HUES6 (cell line): ENCODE data around the gene NR1H4.
"Not testable (repeated sequence)": the region's sequence is repeated elsewhere in the genome, so short reads cannot be mapped to it uniquely, and the experiment has no call there.

Source experiments
- H3K27ac ChIP-seq: 2 replicates; pipeline ENCODE4 v1.7.0; 2013; ENCODE audit warnings: low read depth, mild to moderate bottlenecking, low read length, inconsistent platforms
- H3K27me3 ChIP-seq: 2 replicates; pipeline ENCODE4 v1.6.1; 2013; ENCODE audit warnings: low read length; ENCODE audit not compliant: control insufficient read depth, insufficient read depth
- H3K36me3 ChIP-seq: 2 replicates; pipeline ENCODE4 v1.6.1; 2013; ENCODE audit warnings: low read length; ENCODE audit not compliant: control insufficient read depth, insufficient read depth
- H3K4me1 ChIP-seq: 2 replicates; pipeline ENCODE4 v1.6.1; 2013; ENCODE audit warnings: low read length; ENCODE audit not compliant: control insufficient read depth, insufficient read depth
- H3K4me3 ChIP-seq: 2 replicates; pipeline ENCODE4 v1.5.1; 2013; ENCODE audit warnings: low read depth, low read length
- H3K9ac ChIP-seq: one replicate; pipeline ENCODE4 v1.6.1; 2013; ENCODE audit warnings: mild to moderate bottlenecking, low read length
- H3K9me3 ChIP-seq: 2 replicates; pipeline ENCODE4 v1.6.1; 2013; ENCODE audit warnings: low read depth, low read length; ENCODE audit not compliant: control insufficient read depth, insufficient read depth

Gene NR1H4

GRCh38 chr12:100473716-100474150 is at the start of gene NR1H4:
TSS of gene NR1H4 (plus strand) at chr12:100473866. CDS start at chr12:100493324, 19,458 bp downstream.
- Histone ChIP-seq H3K4me3 (no peak within 1 kb of the TSS), H3K27ac (no peak within 1 kb of the TSS)

GRCh38 chr12:100426145-100426544 is 47.5 kb upstream of the NR1H4 start:
- Histone ChIP-seq H3K27ac (no peak overlapping the region), H3K27me3 (no peaks in the 10 kb centered on the region), H3K9me3 (peaks cover 5% of the 10 kb centered on the region; the same call in 1 of the 2 replicates), H3K4me3 (no peak overlapping the region), H3K36me3 (no peaks in the 10 kb centered on the region), H3K9ac (no peak overlapping the region), H3K4me1 (no peaks in the 10 kb centered on the region)

More at GRCh38 chr12:100473716-100474150, at the start of gene NR1H4:
- Histone ChIP-seq H3K36me3 (no peaks in the 10 kb centered on the region), H3K27me3 (no peaks in the 10 kb centered on the region), H3K9ac (no peak within 1 kb of the TSS), H3K9me3 (no peaks in the 10 kb centered on the region), H3K4me1 (no peaks in the 10 kb centered on the region)

GRCh38 chr12:100427078-100427477 is 46.6 kb upstream of the NR1H4 start:
- H3K4me1 ChIP-seq = no peaks in the 10 kb centered on the region
- no peak overlapping the region for H3K27ac ChIP-seq
- H3K9ac ChIP-seq = no peak overlapping the region
- peaks cover 4% of the 10 kb centered on the region; the same call in 1 of the 2 replicates for H3K9me3 ChIP-seq
- no peak overlapping the region for H3K4me3 ChIP-seq
- no peaks in the 10 kb centered on the region for H3K27me3 ChIP-seq
- H3K36me3 ChIP-seq = no peaks in the 10 kb centered on the region

DNA sequence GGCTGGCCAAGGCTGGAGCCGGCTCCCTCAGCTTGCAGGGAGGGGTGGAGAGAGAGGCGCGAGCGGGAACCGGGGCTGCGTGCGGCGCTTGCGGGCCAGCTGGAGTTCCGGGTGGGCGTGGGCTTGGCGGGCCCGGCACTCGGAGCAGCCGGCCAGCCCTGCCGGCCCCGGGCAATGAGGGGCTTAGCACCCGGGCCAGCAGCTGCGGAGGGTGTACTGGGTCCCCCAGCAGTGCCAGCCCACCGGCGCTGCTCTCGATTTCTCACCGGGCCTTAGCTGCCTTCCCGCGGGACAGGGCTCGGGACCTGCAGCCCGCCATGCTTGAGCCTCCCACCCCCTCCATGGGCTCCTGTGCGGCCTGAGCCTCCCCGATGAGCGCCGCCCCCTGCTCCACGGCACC is 43.4 kb upstream of the NR1H4 start:
- not testable (repeated sequence) for H3K9me3 ChIP-seq, H3K27me3 ChIP-seq, H3K4me3 ChIP-seq, H3K9ac ChIP-seq, H3K4me1 ChIP-seq, H3K36me3 ChIP-seq, H3K27ac ChIP-seq

GRCh38 chr12:100433701-100434100 is 40.0 kb upstream of the NR1H4 start:
- Histone ChIP-seq H3K4me3 (no peak overlapping the region), H3K27ac (no peak overlapping the region), H3K9ac (no peak overlapping the region), H3K36me3 (no peaks in the 10 kb centered on the region), H3K9me3 (no peaks in the 10 kb centered on the region), H3K4me1 (no peaks in the 10 kb centered on the region), H3K27me3 (no peaks in the 10 kb centered on the region)

DNA sequence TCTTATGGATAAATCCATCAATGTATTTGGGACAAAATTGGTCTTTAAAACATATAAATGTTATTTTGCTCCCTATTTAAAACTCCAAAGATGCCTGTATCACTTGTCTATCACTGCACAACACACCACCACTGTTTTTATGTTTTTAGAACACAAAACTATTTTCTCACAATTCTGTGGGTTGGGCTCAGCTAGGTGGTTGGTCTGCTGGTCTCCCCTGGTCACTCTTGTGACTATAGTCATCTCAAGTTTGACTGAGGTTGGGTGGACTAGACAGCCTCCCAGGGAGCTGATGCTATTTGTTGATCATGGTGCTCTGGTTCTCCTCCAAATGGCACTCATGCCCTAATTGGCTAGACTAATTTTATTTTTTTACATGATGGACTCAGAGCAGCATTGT is 39.5 kb upstream of the NR1H4 start:
- Histone ChIP-seq H3K4me1 (no peaks in the 10 kb centered on the region), H3K27ac (no peak overlapping the region), H3K36me3 (no peaks in the 10 kb centered on the region), H3K27me3 (no peaks in the 10 kb centered on the region), H3K9ac (no peak overlapping the region), H3K4me3 (no peak overlapping the region), H3K9me3 (no peaks in the 10 kb centered on the region)

- Histone ChIP-seq H3K27ac (no peak overlapping the region), H3K9me3 (no peaks in the 10 kb centered on the region), H3K27me3 (no peaks in the 10 kb centered on the region; the same call in 1 of the 2 replicates), H3K4me3 (no peak overlapping the region), H3K9ac (no peak overlapping the region), H3K36me3 (no peaks in the 10 kb centered on the region), H3K4me1 (no peaks in the 10 kb centered on the region)
Observed at GRCh38 chr12:100435957-100436356, 37.7 kb upstream of the NR1H4 start.

DNA sequence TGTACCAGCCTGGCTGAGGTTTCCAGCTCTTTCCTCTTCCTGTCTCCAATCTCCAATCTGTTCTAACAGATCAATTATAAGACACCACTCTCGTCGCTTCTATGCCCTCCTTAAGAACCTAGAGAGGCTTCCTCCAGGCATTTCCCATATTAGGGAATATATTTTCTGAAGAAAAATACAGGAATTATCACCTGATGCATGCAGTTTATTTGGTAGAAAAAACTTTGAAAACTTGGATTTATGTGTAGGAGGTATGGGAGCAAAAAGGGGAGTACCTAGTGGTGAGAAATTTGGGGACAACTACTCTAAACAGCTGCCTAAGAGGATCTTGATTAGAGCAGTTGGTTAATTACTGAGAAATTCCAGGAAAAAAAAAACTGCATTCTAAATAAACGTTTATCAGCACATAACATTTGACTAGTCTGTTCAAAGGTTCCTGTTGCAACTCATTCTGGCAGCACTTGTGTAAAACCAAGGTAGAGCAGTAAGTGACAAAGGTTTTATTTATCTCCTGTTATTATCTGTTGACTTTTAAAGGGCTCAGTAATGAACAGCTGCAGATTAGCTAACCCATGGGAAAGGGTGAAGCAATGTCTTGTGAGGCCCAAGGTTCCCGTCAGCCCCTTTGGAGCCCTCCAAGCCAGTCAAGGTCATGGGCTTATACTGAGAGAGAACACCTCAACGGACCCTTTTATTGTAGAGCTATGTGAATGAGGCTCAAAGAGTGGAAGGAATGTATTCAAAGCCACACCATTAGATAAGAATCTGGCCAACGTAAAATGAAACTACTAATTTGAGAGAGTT is 36.4 kb upstream of the NR1H4 start:
- Histone ChIP-seq H3K27me3 (no peaks in the 10 kb centered on the region; the same call in 1 of the 2 replicates), H3K9ac (no peak overlapping the region), H3K36me3 (no peaks in the 10 kb centered on the region), H3K27ac (no peak overlapping the region), H3K4me3 (no peak overlapping the region), H3K9me3 (no peaks in the 10 kb centered on the region), H3K4me1 (no peaks in the 10 kb centered on the region)

DNA sequence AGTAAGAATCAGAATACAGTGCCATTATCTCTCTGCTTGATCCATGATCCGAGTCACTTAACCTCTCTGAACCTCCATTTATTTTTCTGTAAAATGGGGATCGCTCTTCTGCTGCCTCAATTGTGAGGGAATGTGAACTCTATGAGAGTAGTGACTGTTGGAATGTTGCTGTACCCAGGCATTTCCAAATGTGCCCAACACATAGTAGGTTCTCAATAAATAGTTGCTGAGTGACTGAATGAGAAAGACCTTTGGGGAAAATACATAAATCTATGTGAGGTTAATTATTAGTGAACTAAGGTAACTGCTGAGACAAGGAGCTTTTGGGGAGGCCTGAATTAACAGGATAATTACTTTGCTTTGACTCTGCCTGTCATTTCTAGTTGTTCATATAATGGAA is 33.9 kb upstream of the NR1H4 start:
- H3K27ac ChIP-seq = no peak overlapping the region
- no peaks in the 10 kb centered on the region for H3K36me3 ChIP-seq
- H3K9me3 ChIP-seq = no peaks in the 10 kb centered on the region
- no peak overlapping the region for H3K4me3 ChIP-seq
- no peaks in the 10 kb centered on the region; the same call in 1 of the 2 replicates for H3K27me3 ChIP-seq
- no peak overlapping the region for H3K9ac ChIP-seq
- H3K4me1 ChIP-seq = no peaks in the 10 kb centered on the region

GRCh38 chr12:100442403-100442802 is 31.3 kb upstream of the NR1H4 start:
- Histone ChIP-seq H3K4me1 (0 out of 2 replicates have a peak, but pooled peaks cover 2% of the 10 kb centered on the region), H3K27ac (no peak overlapping the region), H3K9ac (no peak overlapping the region), H3K36me3 (no peaks in the 10 kb centered on the region), H3K4me3 (no peak overlapping the region), H3K9me3 (no peaks in the 10 kb centered on the region), H3K27me3 (no peaks in the 10 kb centered on the region; the same call in 1 of the 2 replicates)

GRCh38 chr12:100443434-100443833 is 30.2 kb upstream of the NR1H4 start:
- H3K4me3 ChIP-seq = no peak overlapping the region
- H3K9me3 ChIP-seq = no peaks in the 10 kb centered on the region
- no peaks in the 10 kb centered on the region; the same call in 1 of the 2 replicates for H3K27me3 ChIP-seq
- no peaks in the 10 kb centered on the region for H3K36me3 ChIP-seq
- H3K4me1 ChIP-seq = 0 out of 2 replicates have a peak, but pooled peaks cover 2% of the 10 kb centered on the region
- no peak overlapping the region for H3K9ac ChIP-seq
- H3K27ac ChIP-seq = no peak overlapping the region
